ENCODE results near the gene KSR2. TPM values are rescaled to one million over a fixed set of nuclear protein-coding genes. Genes with fewer than 3 reads are reported as not detected.

Gene KSR2
- total RNA-seq, 2 donors from 2014 or later, result 0.07 TPM; not detected in 1

- Histone ChIP-seq H3K9me3 (no peaks in the 10 kb centered on the region), H3K4me3 (no peak overlapping the region), H3K36me3 (no peaks in the 10 kb centered on the region), H3K27ac (no peak overlapping the region), H3K4me1 (ENCODE audit: control insufficient read depth in 1 of 2, low read depth in 2 of 2) (no peaks in the 10 kb centered on the region), H3K27me3 (replicated peaks; ENCODE audit: insufficient read depth) (no peaks in the 10 kb centered on the region)
- no peak for TF ChIP-seq CTCF (IDR thresholded peaks at IDR 0.05)
- ATAC-seq (ENCODE audit: insufficient number of reproducible peaks, low FRiP score, low read depth) (no peak), DNase-seq (ENCODE audit: low spot score) (no peak)
These were observed 530.0 kb downstream of the KSR2 start for GRCh38 chr12:117438809-117439208.

GRCh38 chr12:117437516-117438255 is 531.1 kb downstream of the KSR2 start:
- Histone ChIP-seq H3K27me3 (replicated peaks; ENCODE audit: insufficient read depth) (no peaks in the 10 kb centered on the region), H3K9me3 (no peaks in the 10 kb centered on the region), H3K4me1 (ENCODE audit: control insufficient read depth in 1 of 2, low read depth in 2 of 2) (no peaks in the 10 kb centered on the region), H3K36me3 (no peaks in the 10 kb centered on the region), H3K27ac (no peak overlapping the region), H3K4me3 (no peak overlapping the region)
- DNase-seq (ENCODE audit: low spot score), result no peak
- TF ChIP-seq CTCF (IDR thresholded peaks at IDR 0.05), result no peak
- ATAC-seq (ENCODE audit: insufficient number of reproducible peaks, low FRiP score, low read depth), result no peak

GRCh38 chr12:117433878-117434277 is 534.9 kb downstream of the KSR2 start:
- no peak overlapping the region for H3K27ac ChIP-seq
- H3K27me3 ChIP-seq (replicated peaks; ENCODE audit: insufficient read depth), result no peaks in the 10 kb centered on the region
- TF ChIP-seq CTCF (IDR thresholded peaks at IDR 0.05), result no peak
- no peaks in the 10 kb centered on the region for H3K9me3 ChIP-seq
- H3K4me1 ChIP-seq (ENCODE audit: control insufficient read depth in 1 of 2, low read depth in 2 of 2), result no peaks in the 10 kb centered on the region
- DNase-seq (ENCODE audit: low spot score) (no peak), ATAC-seq (ENCODE audit: insufficient number of reproducible peaks, low FRiP score, low read depth) (no peak)
- no peak overlapping the region for H3K4me3 ChIP-seq
- H3K36me3 ChIP-seq, result no peaks in the 10 kb centered on the region

GRCh38 chr12:117430246-117430645 is 538.5 kb downstream of the KSR2 start:
- TF ChIP-seq CTCF (IDR thresholded peaks at IDR 0.05), result no peak

GRCh38 chr12:117427211-117427610 is 541.6 kb downstream of the KSR2 start:
- no peak for DNase-seq (ENCODE audit: low spot score)
- Histone ChIP-seq H3K4me3 (no peak overlapping the region), H3K27me3 (replicated peaks; ENCODE audit: insufficient read depth) (no peaks in the 10 kb centered on the region), H3K27ac (no peak overlapping the region), H3K36me3 (no peaks in the 10 kb centered on the region), H3K9me3 (no peaks in the 10 kb centered on the region), H3K4me1 (ENCODE audit: control insufficient read depth in 1 of 2, low read depth in 2 of 2) (no peaks in the 10 kb centered on the region)
- TF ChIP-seq CTCF (IDR thresholded peaks at IDR 0.05), result no peak
- ATAC-seq (ENCODE audit: insufficient number of reproducible peaks, low FRiP score, low read depth), result no peak

More at GRCh38 chr12:117430246-117430645, 538.5 kb downstream of the KSR2 start:
- H3K27me3 ChIP-seq (replicated peaks; ENCODE audit: insufficient read depth), result no peaks in the 10 kb centered on the region
- no peaks in the 10 kb centered on the region for H3K36me3 ChIP-seq
- no peak overlapping the region for H3K4me3 ChIP-seq
- ATAC-seq (ENCODE audit: insufficient number of reproducible peaks, low FRiP score, low read depth), result no peak
- no peak for DNase-seq (ENCODE audit: low spot score)
- no peaks in the 10 kb centered on the region for H3K9me3 ChIP-seq
- H3K4me1 ChIP-seq (ENCODE audit: control insufficient read depth in 1 of 2, low read depth in 2 of 2), result no peaks in the 10 kb centered on the region
- no peak overlapping the region for H3K27ac ChIP-seq
